Lower lobe of right lung (tissue), 2 donors: Measurements from ENCODE around the gene IDI1. TPM values are rescaled to one million over a fixed set of nuclear protein-coding genes. Genes with fewer than 3 reads are reported as not detected.
A peak's percentile ranks its signal among the peaks of the same experiment; 100 is the strongest.

Experiments
- ATAC-seq, 2 donors: fragments of 200-7000 bp; cut with Tn5 transposase; one replicate each; pipeline ENCODE4 v1.9.1; 2020 to 2022; ENCODE audit warnings: mild to moderate bottlenecking in 2 of 2, moderate library complexity in 2 of 2
- DNase-seq: peaks from one replicate; pipeline ENCODE4 v3.0.0-alpha.2; 2020
- H3K27ac ChIP-seq: fragments of 200-600 bp; one replicate; pipeline ENCODE4 v1.8.0; 2022
- H3K27me3 ChIP-seq: fragments of 200-600 bp; one replicate; pipeline ENCODE4 v1.8.0; 2022; ENCODE audit warnings: low read depth
- H3K36me3 ChIP-seq: fragments of 200-600 bp; one replicate; pipeline ENCODE4 v1.8.0; 2022; ENCODE audit warnings: mild to moderate bottlenecking
- H3K4me1 ChIP-seq: fragments of 200-600 bp; one replicate; pipeline ENCODE4 v1.8.0; 2022
- H3K4me3 ChIP-seq: fragments of 200-600 bp; one replicate; pipeline ENCODE4 v1.8.0; 2022; ENCODE audit warnings: mild to moderate bottlenecking
- H3K9me3 ChIP-seq: fragments of 200-600 bp; one replicate; pipeline ENCODE4 v1.8.0; 2022
- CTCF ChIP-seq: fragments of 200-600 bp; IDR thresholded peaks from one replicate; pipeline ENCODE4 v1.8.0; 2022; ENCODE audit warnings: antibody characterized with exemption, mild to moderate bottlenecking
- intact Hi-C: fragments of 100-400 bp; cut with DNase I; formaldehyde crosslinking; loops from one replicate; pipeline ENCODE4 v1.11.0; 2022
- total RNA-seq: library from RNA; stranded (reverse); fragmentation: NEBNext Ultra II Directional; extraction: Animal tissue kit (Norgen Biotek cat#: 25700); gene quantifications from one replicate; pipeline ENCODE4 v1.2.1, GENCODE V29; 2021
- donor health status: DM: no; HTN: yes; CAD: no; lungs with severe emphysema.

IDI1 gene
- total RNA-seq, 1 donor from 2014 or later = 49.5 TPM

DNA sequence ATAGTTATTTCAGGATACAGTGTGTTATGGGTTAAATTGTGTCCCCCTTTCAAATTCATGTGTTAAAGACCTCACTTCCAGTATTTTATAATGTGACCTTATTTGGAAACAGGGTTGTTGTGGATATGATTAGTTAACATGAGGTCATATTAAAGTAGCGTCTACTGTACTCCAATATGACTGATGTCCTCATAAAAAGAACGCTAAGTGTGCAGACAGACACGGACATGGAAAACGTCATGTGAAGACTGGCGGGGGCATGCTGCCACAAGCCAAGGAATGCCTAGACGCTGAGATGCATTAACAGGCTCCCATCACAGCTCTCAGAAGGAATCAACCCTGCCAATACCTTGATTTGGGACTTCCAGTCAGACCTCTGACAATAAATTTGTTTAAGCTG lies 5.8 kb upstream of the IDI1 start:
- H3K4me3 ChIP-seq = no peak overlapping the region
- H3K4me1 ChIP-seq = peaks cover 62% of the 10 kb centered on the region

DNA sequence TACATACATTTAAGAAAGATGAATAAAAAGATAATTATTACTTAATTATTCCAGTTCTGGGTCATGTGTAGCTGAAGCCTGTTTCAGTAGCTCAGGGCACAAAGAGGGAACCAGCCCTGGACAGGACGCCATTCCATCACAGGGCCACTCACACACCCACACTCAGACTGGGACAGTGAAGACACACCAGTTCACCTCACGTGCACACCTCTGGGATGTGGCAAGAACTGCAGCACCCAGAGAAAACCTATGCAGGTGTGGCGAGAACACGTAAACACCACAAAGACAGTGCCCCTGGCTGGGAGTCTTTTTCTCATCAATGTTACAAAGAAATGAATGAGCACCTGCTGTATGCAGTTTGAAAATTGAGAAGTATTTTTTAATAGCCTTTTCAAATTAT lies 1.6 kb upstream of the IDI1 start:
- Histone ChIP-seq H3K9me3 (no peaks in the 10 kb centered on the region), H3K4me1 (peaks cover 58% of the 10 kb centered on the region), H3K4me3 (peak overlapping the region; percentile 79), H3K27ac (peak overlapping the region; percentile 100), H3K36me3 (peaks cover 13% of the 10 kb centered on the region), H3K27me3 (no peaks in the 10 kb centered on the region)
- intact Hi-C loops = no loop called here
- ATAC-seq (no peak), DNase-seq (no peak)
- TF ChIP-seq CTCF = no peak

More for the DNA sequence above, 5.8 kb upstream of the IDI1 start:
- Histone ChIP-seq H3K27me3 (no peaks in the 10 kb centered on the region), H3K27ac (no peak overlapping the region), H3K36me3 (peaks cover 18% of the 10 kb centered on the region), H3K9me3 (no peaks in the 10 kb centered on the region)
- intact Hi-C loops = no loop called here
- no peak for TF ChIP-seq CTCF
- no peak for DNase-seq
- no peak for ATAC-seq

GRCh38 chr10:1050145-1050544 lies 1.2 kb upstream of the IDI1 start:
- ATAC-seq (no peak), DNase-seq (no peak)
- peaks cover 13% of the 10 kb centered on the region for H3K36me3 ChIP-seq
- no peaks in the 10 kb centered on the region for H3K9me3 ChIP-seq
- peaks cover 58% of the 10 kb centered on the region for H3K4me1 ChIP-seq
- TF ChIP-seq CTCF = no peak
- H3K27me3 ChIP-seq = no peaks in the 10 kb centered on the region
- intact Hi-C loops = no loop called here
- H3K27ac ChIP-seq = peak overlapping the region; percentile 100
- H3K4me3 ChIP-seq = peak overlapping the region; percentile 79

DNA sequence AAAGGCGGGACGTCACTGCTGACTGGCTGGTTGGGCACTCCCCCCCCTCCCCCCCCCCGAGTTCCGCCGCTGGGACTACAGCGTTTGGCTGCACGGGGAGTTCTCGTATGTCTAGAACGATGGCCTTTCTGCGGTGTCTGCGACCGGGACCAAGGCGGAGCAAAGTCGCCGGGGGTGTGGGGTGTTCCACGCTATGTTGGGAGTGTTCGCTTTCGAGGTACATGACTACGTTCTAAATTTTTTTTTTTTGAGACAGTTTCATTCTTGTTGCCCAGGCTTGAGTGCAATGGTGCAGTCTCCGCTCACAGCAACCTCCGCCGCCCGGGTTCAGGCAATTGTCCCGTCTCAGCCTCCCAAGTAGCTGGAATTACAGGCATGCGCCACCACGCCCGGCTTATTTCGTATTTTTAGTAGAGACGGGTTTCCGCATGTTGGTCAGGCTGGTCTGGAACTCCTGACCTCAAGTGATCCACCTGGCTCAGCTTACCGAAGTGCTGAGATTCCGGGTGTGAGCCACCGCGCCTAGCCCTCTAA lies 573 bp upstream of the IDI1 start:
- DNase-seq (no peak), ATAC-seq (no peak)
- no peaks in the 10 kb centered on the region for H3K27me3 ChIP-seq
- H3K4me1 ChIP-seq = peaks cover 57% of the 10 kb centered on the region
- peak overlapping the region; percentile 100 for H3K27ac ChIP-seq
- no peak for TF ChIP-seq CTCF
- peak overlapping the region; percentile 79 for H3K4me3 ChIP-seq
- intact Hi-C loops = no loop called here
- no peaks in the 10 kb centered on the region for H3K9me3 ChIP-seq
- peaks cover 8% of the 10 kb centered on the region for H3K36me3 ChIP-seq

- ATAC-seq (peak; percentile 2 to 3), DNase-seq (peak; percentile 69)
- intact Hi-C loops = no loop called here
- TF ChIP-seq CTCF = no peak
- H3K27ac ChIP-seq = peak overlapping the region; percentile 100
- no peaks in the 10 kb centered on the region for H3K27me3 ChIP-seq
- peaks cover 58% of the 10 kb centered on the region for H3K4me1 ChIP-seq
- H3K36me3 ChIP-seq = peaks cover 17% of the 10 kb centered on the region
- peak overlapping the region; percentile 79 for H3K4me3 ChIP-seq
- no peaks in the 10 kb centered on the region for H3K9me3 ChIP-seq
These were observed 579 bp downstream of the IDI1 start for GRCh38 chr10:1048349-1048731.
